ENCODE results near the gene HES7.

- no peak for TF ChIP-seq POLR2A (IDR thresholded peaks at IDR 0.05)
- TF ChIP-seq CTCF (IDR thresholded peaks at IDR 0.05) = no peak
Measured at GRCh38 chr17:8133941-8134340, 10.0 kb upstream of the HES7 start.

Data from ovary (tissue), 3 donors.